Measurements from ENCODE around the gene ADIPOR1.

ADIPOR1 gene

DNA sequence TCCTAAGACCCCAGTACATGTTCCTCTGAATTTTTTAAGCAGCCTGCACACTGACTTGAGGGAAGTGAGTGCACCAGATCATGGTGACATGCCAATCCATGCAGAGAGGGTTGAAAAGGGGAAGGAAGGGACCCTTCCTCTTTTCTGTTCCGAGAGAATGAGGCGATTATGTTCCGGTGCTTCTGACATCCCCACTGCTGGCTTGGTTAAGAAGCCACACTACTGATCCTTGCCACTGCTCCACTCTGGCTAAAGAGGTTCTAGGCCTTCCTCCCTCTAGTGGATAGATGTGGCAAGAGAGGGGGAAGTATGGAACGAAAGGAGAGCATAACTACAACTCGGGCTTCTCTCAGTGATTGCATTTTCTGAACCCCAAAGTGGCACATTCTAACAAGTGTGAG lies 10.8 kb upstream of the ADIPOR1 start:
- H2BK12ac ChIP-seq (ENCODE audit: low read length) = no peak overlapping the region
- H2AK5ac ChIP-seq (ENCODE audit: low read depth, low read length) = no peak overlapping the region
- H3K79me1 ChIP-seq (ENCODE audit: low read depth, low read length) = peaks cover 5% of the 10 kb centered on the region
- peaks cover 7 to 8% of the 10 kb centered on the region in 2 donors for H3K4me1 ChIP-seq (ENCODE audit: control insufficient read depth in 2 of 2, insufficient read depth in 1 of 2, low read depth in 1 of 2, low read length in 2 of 2)
- no peak overlapping the region for H2BK15ac ChIP-seq (ENCODE audit: low read length)
- no peak overlapping the region for H3K4me2 ChIP-seq (ENCODE audit: insufficient read depth, low read length, poor library complexity, severe bottlenecking)
- no peak overlapping the region for H3K27ac ChIP-seq (replicated peaks; ENCODE audit: low read length)
- no peak overlapping the region for H4K8ac ChIP-seq (ENCODE audit: low read depth, low read length)
- H2BK5ac ChIP-seq (ENCODE audit: low read length) = no peak overlapping the region
- H3K4me3 ChIP-seq (ENCODE audit: low read length in 2 of 2) = no peak overlapping the region
- no peak overlapping the region for H3K23ac ChIP-seq (ENCODE audit: low read depth, low read length, poor library complexity)
- H3K18ac ChIP-seq (ENCODE audit: low read length) = no peak overlapping the region
- no CpG with 5 or more reads among the region's 5 CpGs for WGBS, 2 donors (ENCODE audit: extremely low coverage in 2 of 2, insufficient read length in 2 of 2, insufficient replicate concordance in 1 of 2)
- H3K27me3 ChIP-seq (ENCODE audit: control insufficient read depth in 3 of 3, insufficient read depth in 3 of 3, low read depth in 1 of 3, low read length in 3 of 3) = peaks cover 0 to 4% (median 0%) of the 10 kb centered on the region in 3 experiments
- H3K14ac ChIP-seq (ENCODE audit: low read length) = no peak overlapping the region
- H3K4ac ChIP-seq (ENCODE audit: low read length) = no peak overlapping the region
- no peak overlapping the region for H3K9ac ChIP-seq (ENCODE audit: low read depth, low read length, poor library complexity)
- no peaks in the 10 kb centered on the region for H3K9me3 ChIP-seq (replicated peaks in 1 of 2; ENCODE audit: control insufficient read depth in 2 of 2, insufficient read depth in 1 of 2, low read depth in 1 of 2, low read length in 2 of 2)
- peak overlapping the region; percentile 76 for H2AFZ ChIP-seq (ENCODE audit: low read length)
- H2BK120ac ChIP-seq (ENCODE audit: low read depth, low read length) = no peak overlapping the region
- peaks cover 0 to 3% of the 10 kb centered on the region in 2 donors for H3K36me3 ChIP-seq (replicated peaks in 1 of 2; ENCODE audit: control insufficient read depth in 2 of 2, insufficient read depth in 2 of 2, low read length in 2 of 2)
- peak; percentile 36 for DNase-seq (ENCODE audit: low spot score)
- no peak overlapping the region for H4K91ac ChIP-seq (ENCODE audit: low read depth, low read length, poor library complexity)

DNA sequence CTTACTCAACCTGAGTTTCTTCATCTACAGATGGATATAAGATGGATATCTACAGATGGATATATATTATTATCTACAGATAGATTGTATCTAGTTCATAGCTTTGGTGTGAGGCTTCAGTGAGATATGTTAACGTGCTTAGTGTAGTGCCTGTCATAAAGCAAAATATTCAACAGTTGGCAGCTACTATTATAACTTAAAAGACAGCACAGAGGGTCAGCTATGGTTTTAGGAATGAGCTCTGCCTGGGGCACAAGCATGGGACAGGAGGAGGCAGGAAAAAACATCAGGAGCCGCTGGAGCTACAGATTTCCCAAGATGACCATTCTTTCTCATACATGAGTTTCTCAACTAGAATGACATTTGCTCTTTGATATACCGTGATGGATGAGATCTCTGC lies 10.2 kb upstream of the ADIPOR1 start:
- no peak overlapping the region for H3K27ac ChIP-seq (replicated peaks; ENCODE audit: low read length)
- peaks cover 5% of the 10 kb centered on the region for H3K79me1 ChIP-seq (ENCODE audit: low read depth, low read length)
- H3K9me3 ChIP-seq (replicated peaks in 1 of 2; ENCODE audit: control insufficient read depth in 2 of 2, insufficient read depth in 1 of 2, low read depth in 1 of 2, low read length in 2 of 2) = no peaks in the 10 kb centered on the region
- H4K91ac ChIP-seq (ENCODE audit: low read depth, low read length, poor library complexity) = no peak overlapping the region
- WGBS, 2 donors (ENCODE audit: extremely low coverage in 2 of 2, insufficient read length in 2 of 2, insufficient replicate concordance in 1 of 2) = no CpG with 5 or more reads among the region's 3 CpGs
- H2BK15ac ChIP-seq (ENCODE audit: low read length) = no peak overlapping the region
- peak overlapping the region in 1 of 2 donors; percentile 49 for H3K4me3 ChIP-seq (ENCODE audit: low read length in 2 of 2)
- H3K4ac ChIP-seq (ENCODE audit: low read length) = no peak overlapping the region
- no peak overlapping the region for H3K18ac ChIP-seq (ENCODE audit: low read length)
- H3K23ac ChIP-seq (ENCODE audit: low read depth, low read length, poor library complexity) = no peak overlapping the region
- no peaks in the 10 kb centered on the region for H3K27me3 ChIP-seq (ENCODE audit: control insufficient read depth in 3 of 3, insufficient read depth in 3 of 3, low read depth in 1 of 3, low read length in 3 of 3)
- no peak overlapping the region for H2BK12ac ChIP-seq (ENCODE audit: low read length)
- H3K36me3 ChIP-seq (replicated peaks in 1 of 2; ENCODE audit: control insufficient read depth in 2 of 2, insufficient read depth in 2 of 2, low read length in 2 of 2) = peaks cover 0 to 3% of the 10 kb centered on the region in 2 donors
- no peak overlapping the region for H3K4me2 ChIP-seq (ENCODE audit: insufficient read depth, low read length, poor library complexity, severe bottlenecking)
- peak overlapping the region; percentile 89 for H2AFZ ChIP-seq (ENCODE audit: low read length)
- H3K9ac ChIP-seq (ENCODE audit: low read depth, low read length, poor library complexity) = no peak overlapping the region
- H4K8ac ChIP-seq (ENCODE audit: low read depth, low read length) = no peak overlapping the region
- no peak overlapping the region for H2BK120ac ChIP-seq (ENCODE audit: low read depth, low read length)
- H2BK5ac ChIP-seq (ENCODE audit: low read length) = no peak overlapping the region
- H3K4me1 ChIP-seq (ENCODE audit: control insufficient read depth in 2 of 2, insufficient read depth in 1 of 2, low read depth in 1 of 2, low read length in 2 of 2) = peaks cover 7 to 8% of the 10 kb centered on the region in 2 donors
- H2AK5ac ChIP-seq (ENCODE audit: low read depth, low read length) = no peak overlapping the region
- DNase-seq (ENCODE audit: low spot score) = no peak
- no peak overlapping the region for H3K14ac ChIP-seq (ENCODE audit: low read length)

DNA sequence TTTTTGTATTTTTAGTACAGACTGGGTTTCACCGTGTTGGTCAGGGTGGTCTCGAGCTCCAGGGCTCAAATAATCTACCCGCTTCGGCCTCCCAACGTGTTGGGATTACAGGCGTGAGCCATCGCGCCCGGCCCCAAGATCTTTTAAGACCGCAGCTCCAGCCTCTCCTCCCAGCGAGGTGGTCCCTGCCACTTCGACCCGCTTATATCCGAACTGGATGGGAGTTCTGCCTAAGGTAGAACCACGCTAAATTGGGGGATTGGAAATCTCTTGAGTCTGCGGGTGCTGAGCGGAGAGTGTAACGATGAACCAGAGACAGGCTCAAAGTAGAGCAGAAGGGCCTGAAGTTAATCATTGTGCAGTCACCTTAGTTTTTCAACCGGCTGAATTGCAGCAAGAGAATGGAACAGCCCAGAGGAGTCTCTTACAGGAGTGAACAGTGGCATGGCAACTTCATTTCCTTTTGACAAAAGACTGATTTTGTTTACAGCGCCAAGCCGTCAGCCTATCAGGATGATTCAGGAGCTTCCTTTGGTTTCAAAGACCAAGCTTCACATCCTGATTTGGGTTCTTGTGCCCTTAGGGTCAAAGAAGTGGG lies 9.7 kb upstream of the ADIPOR1 start:
- Histone ChIP-seq H3K4ac (ENCODE audit: low read length) (no peak overlapping the region), H2BK12ac (ENCODE audit: low read length) (no peak overlapping the region), H3K9ac (ENCODE audit: low read depth, low read length, poor library complexity) (peak overlapping the region; percentile 63), H3K27me3 (ENCODE audit: control insufficient read depth in 3 of 3, insufficient read depth in 3 of 3, low read depth in 1 of 3, low read length in 3 of 3) (no peaks in the 10 kb centered on the region), H2BK15ac (ENCODE audit: low read length) (no peak overlapping the region), H4K8ac (ENCODE audit: low read depth, low read length) (no peak overlapping the region), H3K4me1 (ENCODE audit: control insufficient read depth in 2 of 2, insufficient read depth in 1 of 2, low read depth in 1 of 2, low read length in 2 of 2) (peaks cover 7 to 8% of the 10 kb centered on the region in 2 donors), H4K91ac (ENCODE audit: low read depth, low read length, poor library complexity) (no peak overlapping the region), H2BK5ac (ENCODE audit: low read length) (no peak overlapping the region), H3K18ac (ENCODE audit: low read length) (peak overlapping the region; percentile 92), H2AFZ (ENCODE audit: low read length) (peak overlapping the region; percentile 89), H2AK5ac (ENCODE audit: low read depth, low read length) (no peak overlapping the region), H3K4me3 (ENCODE audit: low read length in 2 of 2) (peak overlapping the region; percentile 49 to 81), H3K79me1 (ENCODE audit: low read depth, low read length) (peaks cover 5% of the 10 kb centered on the region), H2BK120ac (ENCODE audit: low read depth, low read length) (peak overlapping the region; percentile 82), H3K14ac (ENCODE audit: low read length) (no peak overlapping the region), H3K27ac (replicated peaks; ENCODE audit: low read length) (no peak overlapping the region), H3K9me3 (replicated peaks in 1 of 2; ENCODE audit: control insufficient read depth in 2 of 2, insufficient read depth in 1 of 2, low read depth in 1 of 2, low read length in 2 of 2) (no peaks in the 10 kb centered on the region), H3K23ac (ENCODE audit: low read depth, low read length, poor library complexity) (peak overlapping the region; percentile 25), H3K36me3 (replicated peaks in 1 of 2; ENCODE audit: control insufficient read depth in 2 of 2, insufficient read depth in 2 of 2, low read length in 2 of 2) (peaks cover under 1 to 4% of the 10 kb centered on the region in 2 donors), H3K4me2 (ENCODE audit: insufficient read depth, low read length, poor library complexity, severe bottlenecking) (peak overlapping the region; percentile 88)
- no CpG with 5 or more reads among the region's 21 CpGs for WGBS, 2 donors (ENCODE audit: extremely low coverage in 2 of 2, insufficient read length in 2 of 2, insufficient replicate concordance in 1 of 2)
- no peak for DNase-seq (ENCODE audit: low spot score)

DNA sequence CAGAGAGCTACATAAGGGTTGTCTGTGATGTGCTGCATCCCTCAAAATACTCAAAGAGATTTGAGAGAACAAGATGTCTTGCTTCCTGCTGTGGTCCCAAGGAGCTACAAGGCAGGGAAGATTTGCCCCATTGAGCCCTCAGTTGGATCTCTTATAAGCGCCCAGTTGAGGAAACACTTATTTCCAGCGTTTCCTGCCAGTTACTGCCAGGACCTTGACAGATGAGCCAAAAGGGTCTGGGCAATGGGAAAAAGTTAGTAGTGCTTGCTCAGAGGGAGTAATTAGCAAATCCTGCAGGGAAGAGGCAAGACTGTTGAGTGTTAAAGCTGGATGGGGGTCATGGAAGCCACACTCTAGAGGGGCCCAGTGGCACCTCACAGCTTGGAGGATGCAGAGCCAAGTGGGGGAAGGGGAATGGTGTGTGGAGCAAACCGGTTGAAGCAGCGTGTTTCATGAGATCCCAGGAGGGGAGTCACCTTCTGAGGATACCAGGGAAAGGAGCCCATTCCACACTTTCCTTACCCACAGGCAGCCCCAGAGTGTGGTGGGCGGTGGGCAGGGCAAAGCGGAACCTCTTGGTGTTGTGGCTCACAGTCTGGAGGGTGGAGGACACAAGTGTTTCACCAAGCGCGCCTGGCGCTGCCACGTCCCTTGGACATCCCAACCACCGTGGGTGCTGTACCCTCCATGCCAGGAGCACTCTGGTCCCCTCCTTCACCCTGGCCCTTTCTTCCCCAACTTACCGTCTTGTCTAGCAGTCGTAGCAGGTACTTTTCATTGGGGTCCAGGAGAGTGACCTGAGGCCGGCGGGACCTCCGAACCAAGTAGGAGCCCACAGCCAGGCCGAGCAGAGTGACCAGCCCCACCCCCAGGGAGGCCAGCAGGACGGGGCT lies 8.1 kb upstream of the ADIPOR1 start:
- Histone ChIP-seq H3K9ac (ENCODE audit: low read depth, low read length, poor library complexity) (peak overlapping the region; percentile 89), H2AFZ (ENCODE audit: low read length) (peak overlapping the region; percentile 97), H3K23ac (ENCODE audit: low read depth, low read length, poor library complexity) (peak overlapping the region; percentile 22), H2BK120ac (ENCODE audit: low read depth, low read length) (peak overlapping the region; percentile 44), H3K4ac (ENCODE audit: low read length) (no peak overlapping the region), H2AK5ac (ENCODE audit: low read depth, low read length) (peak overlapping the region; percentile 12), H3K18ac (ENCODE audit: low read length) (peak overlapping the region; percentile 93), H3K27me3 (ENCODE audit: control insufficient read depth in 3 of 3, insufficient read depth in 3 of 3, low read depth in 1 of 3, low read length in 3 of 3) (no peaks in the 10 kb centered on the region), H3K27ac (replicated peaks; ENCODE audit: low read length) (no peak overlapping the region), H3K4me3 (ENCODE audit: low read length in 2 of 2) (peak overlapping the region; percentile 66 to 97), H2BK15ac (ENCODE audit: low read length) (no peak overlapping the region), H3K4me1 (ENCODE audit: control insufficient read depth in 2 of 2, insufficient read depth in 1 of 2, low read depth in 1 of 2, low read length in 2 of 2) (peaks cover 7 to 8% of the 10 kb centered on the region in 2 donors), H3K79me1 (ENCODE audit: low read depth, low read length) (peaks cover 5% of the 10 kb centered on the region), H4K91ac (ENCODE audit: low read depth, low read length, poor library complexity) (no peak overlapping the region), H2BK12ac (ENCODE audit: low read length) (no peak overlapping the region), H3K36me3 (replicated peaks in 1 of 2; ENCODE audit: control insufficient read depth in 2 of 2, insufficient read depth in 2 of 2, low read length in 2 of 2) (peaks cover 8 to 9% of the 10 kb centered on the region in 2 donors), H2BK5ac (ENCODE audit: low read length) (no peak overlapping the region), H3K4me2 (ENCODE audit: insufficient read depth, low read length, poor library complexity, severe bottlenecking) (peak overlapping the region; percentile 84), H3K9me3 (replicated peaks in 1 of 2; ENCODE audit: control insufficient read depth in 2 of 2, insufficient read depth in 1 of 2, low read depth in 1 of 2, low read length in 2 of 2) (no peaks in the 10 kb centered on the region), H4K8ac (ENCODE audit: low read depth, low read length) (no peak overlapping the region), H3K14ac (ENCODE audit: low read length) (no peak overlapping the region)
- WGBS, 2 donors (ENCODE audit: extremely low coverage in 2 of 2, insufficient read length in 2 of 2, insufficient replicate concordance in 1 of 2) = no CpG with 5 or more reads among the region's 18 CpGs
- DNase-seq (ENCODE audit: low spot score) = no peak
